ENCODE data around the gene DENND1B.
A peak's percentile ranks its signal among the peaks of the same experiment; 100 is the strongest.

DENND1B gene

DNA sequence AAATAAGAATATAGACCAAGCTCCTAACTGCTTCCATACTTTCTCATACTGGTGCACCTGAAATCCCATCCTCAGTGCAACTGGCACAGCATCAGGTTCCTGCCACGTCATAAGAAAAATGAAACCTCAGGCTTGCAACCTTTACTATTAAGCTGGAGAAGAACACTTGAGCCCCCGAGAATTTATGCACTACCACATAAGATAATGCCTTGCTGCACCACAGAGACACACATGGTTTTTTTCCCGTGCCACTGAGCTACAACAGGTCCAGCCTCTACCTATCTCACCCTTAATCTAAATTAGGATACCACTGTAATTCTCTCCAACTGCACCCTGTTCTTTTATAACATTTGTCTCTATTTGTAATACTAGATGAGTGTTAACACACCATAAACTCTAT, 174.5 kb downstream of the DENND1B start:
- TF ChIP-seq ZNF175 (tag by site-specific recombination; IDR thresholded peaks at IDR 0.05) = no peak
- TF ChIP-seq ZNF132 (tag by site-specific recombination; IDR thresholded peaks at IDR 0.05; ENCODE audit: borderline replicate concordance) = no peak
- no peak for TF ChIP-seq ZNF529 (tag by site-specific recombination; IDR thresholded peaks at IDR 0.05; ENCODE audit: insufficient replicate concordance)
- no peak for TF ChIP-seq ZNF660 (tag by site-specific recombination; IDR thresholded peaks at IDR 0.05)
- no peak for TF ChIP-seq GFI1B (tag by site-specific recombination; IDR thresholded peaks at IDR 0.05)
- TF ChIP-seq KLF7 (tag by site-specific recombination; IDR thresholded peaks at IDR 0.05; ENCODE audit: borderline replicate concordance) = no peak
- TF ChIP-seq ZNF580 (tag by site-specific recombination; IDR thresholded peaks at IDR 0.05) = no peak
- TF ChIP-seq, protein P1, sequence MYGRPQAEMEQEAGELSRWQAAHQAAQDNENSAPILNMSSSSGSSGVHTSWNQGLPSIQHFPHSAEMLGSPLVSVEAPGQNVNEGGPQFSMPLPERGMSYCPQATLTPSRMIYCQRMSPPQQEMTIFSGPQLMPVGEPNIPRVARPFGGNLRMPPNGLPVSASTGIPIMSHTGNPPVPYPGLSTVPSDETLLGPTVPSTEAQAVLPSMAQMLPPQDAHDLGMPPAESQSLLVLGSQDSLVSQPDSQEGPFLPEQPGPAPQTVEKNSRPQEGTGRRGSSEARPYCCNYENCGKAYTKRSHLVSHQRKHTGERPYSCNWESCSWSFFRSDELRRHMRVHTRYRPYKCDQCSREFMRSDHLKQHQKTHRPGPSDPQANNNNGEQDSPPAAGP (tag by site-specific recombination; IDR thresholded peaks at IDR 0.05) = no peak
- TF ChIP-seq KLF16 (tag by site-specific recombination; IDR thresholded peaks at IDR 0.05) = no peak
- TF ChIP-seq YY1 (tag by site-specific recombination; IDR thresholded peaks at IDR 0.05) = no peak
- no peak for TF ChIP-seq ELK4 (IDR thresholded peaks at IDR 0.05; ENCODE audit: borderline replicate concordance, low read depth, low read length)
- no peak for TF ChIP-seq ZNF184 (tag by site-specific recombination; IDR thresholded peaks at IDR 0.05)
- ChIA-PET CTCF (no interaction called here), POLR2A (no interaction called here)
- Histone ChIP-seq H3K4me3 (ENCODE audit: low read depth, low read length) (no peak overlapping the region), H3K36me3 (ENCODE audit: control insufficient read depth in 2 of 2, insufficient read depth in 1 of 2, low read length in 2 of 2) (no peaks in the 10 kb centered on the region), H3K27ac (ENCODE audit: extremely low read depth, low read depth, low read length) (no peak overlapping the region), H3K9me3 (ENCODE audit: control insufficient read depth, insufficient read depth, low read depth, low read length) (no peaks in the 10 kb centered on the region), H3K4me1 (ENCODE audit: control insufficient read depth, insufficient read depth, low read length) (no peaks in the 10 kb centered on the region)

DNA sequence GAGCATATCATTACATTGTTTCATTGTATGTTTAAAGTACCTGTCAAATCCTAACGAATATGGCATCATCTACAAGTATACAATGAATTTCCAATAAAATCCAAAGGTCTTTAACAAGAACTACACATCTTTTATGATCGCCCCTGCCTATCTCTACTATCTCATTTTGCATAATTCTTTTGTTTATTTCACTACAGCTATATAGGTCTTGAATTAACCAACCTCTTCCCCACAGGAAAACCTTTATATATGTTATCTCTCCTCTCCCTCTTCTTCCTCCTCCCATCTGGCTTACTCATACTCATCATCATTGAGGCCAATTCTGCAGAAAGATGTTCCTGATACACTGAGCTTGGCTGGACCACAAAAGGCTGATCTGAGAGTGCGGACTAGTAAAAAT, 175.5 kb downstream of the DENND1B start:
- TF ChIP-seq YY1 (tag by site-specific recombination; IDR thresholded peaks at IDR 0.05) (no peak), ZNF664 (tag by site-specific recombination; IDR thresholded peaks at IDR 0.05) (peak; percentile 80; the same call in 1 of the 2 replicates)
- no peaks in the 10 kb centered on the region for H3K36me3 ChIP-seq (ENCODE audit: control insufficient read depth in 2 of 2, insufficient read depth in 1 of 2, low read length in 2 of 2)
- H3K9me3 ChIP-seq (ENCODE audit: control insufficient read depth, insufficient read depth, low read depth, low read length) = no peaks in the 10 kb centered on the region
- ChIA-PET CTCF (interaction anchor here (0.6 kb wide), 1 partner anchor 8 kb away, joined by 3 read pairs; no protein-coding TSS in a partner anchor), POLR2A (no interaction called here)
- H3K4me3 ChIP-seq (ENCODE audit: low read depth, low read length) = no peak overlapping the region
- no peak overlapping the region for H3K27ac ChIP-seq (ENCODE audit: extremely low read depth, low read depth, low read length)
- peaks cover 2% of the 10 kb centered on the region; the same call in 1 of the 2 replicates for H3K4me1 ChIP-seq (ENCODE audit: control insufficient read depth, insufficient read depth, low read length)

- TF ChIP-seq ZNF324 (tag by site-specific recombination; IDR thresholded peaks at IDR 0.05) (no peak), ZNF366 (tag by site-specific recombination; conservative IDR thresholded peaks at IDR 0.05) (no peak)
- TF ChIP-seq, protein P2, sequence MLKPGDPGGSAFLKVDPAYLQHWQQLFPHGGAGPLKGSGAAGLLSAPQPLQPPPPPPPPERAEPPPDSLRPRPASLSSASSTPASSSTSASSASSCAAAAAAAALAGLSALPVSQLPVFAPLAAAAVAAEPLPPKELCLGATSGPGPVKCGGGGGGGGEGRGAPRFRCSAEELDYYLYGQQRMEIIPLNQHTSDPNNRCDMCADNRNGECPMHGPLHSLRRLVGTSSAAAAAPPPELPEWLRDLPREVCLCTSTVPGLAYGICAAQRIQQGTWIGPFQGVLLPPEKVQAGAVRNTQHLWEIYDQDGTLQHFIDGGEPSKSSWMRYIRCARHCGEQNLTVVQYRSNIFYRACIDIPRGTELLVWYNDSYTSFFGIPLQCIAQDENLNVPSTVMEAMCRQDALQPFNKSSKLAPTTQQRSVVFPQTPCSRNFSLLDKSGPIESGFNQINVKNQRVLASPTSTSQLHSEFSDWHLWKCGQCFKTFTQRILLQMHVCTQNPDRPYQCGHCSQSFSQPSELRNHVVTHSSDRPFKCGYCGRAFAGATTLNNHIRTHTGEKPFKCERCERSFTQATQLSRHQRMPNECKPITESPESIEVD (tag by site-specific recombination; IDR thresholded peaks at IDR 0.05) = peak; percentile 54
- H3K4me3 ChIP-seq (ENCODE audit: low read depth, low read length) = no peak overlapping the region
- H3K36me3 ChIP-seq (ENCODE audit: control insufficient read depth in 2 of 2, insufficient read depth in 1 of 2, low read length in 2 of 2) = no peaks in the 10 kb centered on the region
- ChIA-PET CTCF (no interaction called here), POLR2A (no interaction called here)
- peaks cover 2% of the 10 kb centered on the region; the same call in 1 of the 2 replicates for H3K4me1 ChIP-seq (ENCODE audit: control insufficient read depth, insufficient read depth, low read length)
- no peak overlapping the region for H3K27ac ChIP-seq (ENCODE audit: extremely low read depth, low read depth, low read length)
- H3K9me3 ChIP-seq (ENCODE audit: control insufficient read depth, insufficient read depth, low read depth, low read length) = no peaks in the 10 kb centered on the region
Observed at GRCh38 chr1:197598935-197599334, 176.3 kb downstream of the DENND1B start.
